ENCODE data around the gene CRYGB.

DNA sequence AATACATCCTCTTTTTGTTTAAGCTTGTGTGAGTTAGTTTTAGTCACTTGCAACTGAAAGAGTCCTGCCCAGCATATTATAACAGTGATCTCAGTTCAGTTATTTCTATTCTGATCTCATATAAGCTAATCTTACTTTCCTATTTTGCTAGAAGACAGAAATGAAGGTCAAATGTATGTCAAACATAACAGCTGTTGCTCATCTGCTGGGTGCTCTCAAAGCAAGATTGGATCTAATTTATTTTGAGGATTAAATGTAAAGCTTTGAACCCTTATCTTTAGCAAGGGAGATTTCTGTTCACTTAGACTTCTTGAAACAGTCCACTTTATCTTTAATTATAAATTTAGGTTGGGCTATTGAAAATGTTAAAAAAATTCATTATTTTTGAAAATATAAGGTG lies 52.8 kb downstream of the CRYGB start:
- TF ChIP-seq ZNF423 (CRISPR knock-in tag; IDR thresholded peaks at IDR 0.05) (no peak), GABPB1 (CRISPR knock-in tag; IDR thresholded peaks at IDR 0.05) (no peak), KAT7 (CRISPR knock-in tag; IDR thresholded peaks at IDR 0.05; ENCODE audit: borderline replicate concordance) (no peak), SP1 (CRISPR knock-in tag; conservative IDR thresholded peaks at IDR 0.05) (no peak), ZNF263 (CRISPR knock-in tag; IDR thresholded peaks at IDR 0.05; ENCODE audit: low read depth) (no peak), CBFB (CRISPR knock-in tag; IDR thresholded peaks at IDR 0.05; ENCODE audit: low read depth) (no peak), FOXP1 (CRISPR knock-in tag; IDR thresholded peaks at IDR 0.05; ENCODE audit: borderline replicate concordance) (no peak), TEAD4 (CRISPR knock-in tag; IDR thresholded peaks at IDR 0.05) (no peak), MXD4 (CRISPR knock-in tag; IDR thresholded peaks at IDR 0.05; ENCODE audit: borderline replicate concordance) (no peak), GRHL2 (CRISPR knock-in tag; IDR thresholded peaks at IDR 0.05; ENCODE audit: insufficient replicate concordance, severe bottlenecking) (no peak)
- TF ChIP-seq, protein P1, sequence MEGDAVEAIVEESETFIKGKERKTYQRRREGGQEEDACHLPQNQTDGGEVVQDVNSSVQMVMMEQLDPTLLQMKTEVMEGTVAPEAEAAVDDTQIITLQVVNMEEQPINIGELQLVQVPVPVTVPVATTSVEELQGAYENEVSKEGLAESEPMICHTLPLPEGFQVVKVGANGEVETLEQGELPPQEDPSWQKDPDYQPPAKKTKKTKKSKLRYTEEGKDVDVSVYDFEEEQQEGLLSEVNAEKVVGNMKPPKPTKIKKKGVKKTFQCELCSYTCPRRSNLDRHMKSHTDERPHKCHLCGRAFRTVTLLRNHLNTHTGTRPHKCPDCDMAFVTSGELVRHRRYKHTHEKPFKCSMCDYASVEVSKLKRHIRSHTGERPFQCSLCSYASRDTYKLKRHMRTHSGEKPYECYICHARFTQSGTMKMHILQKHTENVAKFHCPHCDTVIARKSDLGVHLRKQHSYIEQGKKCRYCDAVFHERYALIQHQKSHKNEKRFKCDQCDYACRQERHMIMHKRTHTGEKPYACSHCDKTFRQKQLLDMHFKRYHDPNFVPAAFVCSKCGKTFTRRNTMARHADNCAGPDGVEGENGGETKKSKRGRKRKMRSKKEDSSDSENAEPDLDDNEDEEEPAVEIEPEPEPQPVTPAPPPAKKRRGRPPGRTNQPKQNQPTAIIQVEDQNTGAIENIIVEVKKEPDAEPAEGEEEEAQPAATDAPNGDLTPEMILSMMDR (IDR thresholded peaks at IDR 0.05), result no peak
- TF ChIP-seq, protein P2, sequence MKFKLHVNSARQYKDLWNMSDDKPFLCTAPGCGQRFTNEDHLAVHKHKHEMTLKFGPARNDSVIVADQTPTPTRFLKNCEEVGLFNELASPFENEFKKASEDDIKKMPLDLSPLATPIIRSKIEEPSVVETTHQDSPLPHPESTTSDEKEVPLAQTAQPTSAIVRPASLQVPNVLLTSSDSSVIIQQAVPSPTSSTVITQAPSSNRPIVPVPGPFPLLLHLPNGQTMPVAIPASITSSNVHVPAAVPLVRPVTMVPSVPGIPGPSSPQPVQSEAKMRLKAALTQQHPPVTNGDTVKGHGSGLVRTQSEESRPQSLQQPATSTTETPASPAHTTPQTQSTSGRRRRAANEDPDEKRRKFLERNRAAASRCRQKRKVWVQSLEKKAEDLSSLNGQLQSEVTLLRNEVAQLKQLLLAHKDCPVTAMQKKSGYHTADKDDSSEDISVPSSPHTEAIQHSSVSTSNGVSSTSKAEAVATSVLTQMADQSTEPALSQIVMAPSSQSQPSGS (CRISPR knock-in tag; IDR thresholded peaks at IDR 0.05; ENCODE audit: borderline replicate concordance, low read depth), result no peak
- TF ChIP-seq, protein P3, sequence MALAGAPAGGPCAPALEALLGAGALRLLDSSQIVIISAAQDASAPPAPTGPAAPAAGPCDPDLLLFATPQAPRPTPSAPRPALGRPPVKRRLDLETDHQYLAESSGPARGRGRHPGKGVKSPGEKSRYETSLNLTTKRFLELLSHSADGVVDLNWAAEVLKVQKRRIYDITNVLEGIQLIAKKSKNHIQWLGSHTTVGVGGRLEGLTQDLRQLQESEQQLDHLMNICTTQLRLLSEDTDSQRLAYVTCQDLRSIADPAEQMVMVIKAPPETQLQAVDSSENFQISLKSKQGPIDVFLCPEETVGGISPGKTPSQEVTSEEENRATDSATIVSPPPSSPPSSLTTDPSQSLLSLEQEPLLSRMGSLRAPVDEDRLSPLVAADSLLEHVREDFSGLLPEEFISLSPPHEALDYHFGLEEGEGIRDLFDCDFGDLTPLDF (CRISPR knock-in tag; IDR thresholded peaks at IDR 0.05), result no peak
- TF ChIP-seq, protein P4, sequence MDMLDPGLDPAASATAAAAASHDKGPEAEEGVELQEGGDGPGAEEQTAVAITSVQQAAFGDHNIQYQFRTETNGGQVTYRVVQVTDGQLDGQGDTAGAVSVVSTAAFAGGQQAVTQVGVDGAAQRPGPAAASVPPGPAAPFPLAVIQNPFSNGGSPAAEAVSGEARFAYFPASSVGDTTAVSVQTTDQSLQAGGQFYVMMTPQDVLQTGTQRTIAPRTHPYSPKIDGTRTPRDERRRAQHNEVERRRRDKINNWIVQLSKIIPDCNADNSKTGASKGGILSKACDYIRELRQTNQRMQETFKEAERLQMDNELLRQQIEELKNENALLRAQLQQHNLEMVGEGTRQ (CRISPR knock-in tag; IDR thresholded peaks at IDR 0.05), result no peak
